Right cardiac atrium (tissue), 5 donors: ENCODE data around the gene NRM. TPM values are rescaled to one million over a fixed set of nuclear protein-coding genes. Genes with fewer than 3 reads are reported as not detected.

ENCODE experiments used
- ATAC-seq, 2 donors: fragments of 200-7000 bp; cut with Tn5 transposase; one replicate each; pipeline versions ENCODE4 v1.8.0 to v1.9.1; 2020; ENCODE audit warnings: moderate library complexity in 2 of 2, mild to moderate bottlenecking in 1 of 2
- DNase-seq, 3 donors: peaks; one replicate each; pipeline ENCODE4 v3.0.0-alpha.2; 2020
- H3K27ac ChIP-seq: one replicate; pipeline ENCODE4 v1.5.1; 2013; ENCODE audit warnings: mild to moderate bottlenecking, low read length, control low read depth, moderate library complexity
- H3K27me3 ChIP-seq: one replicate; pipeline ENCODE4 v1.6.1; 2013; ENCODE audit not compliant: control insufficient read depth, insufficient read depth
- H3K4me1 ChIP-seq: one replicate; pipeline ENCODE4 v1.6.1; 2013; ENCODE audit warnings: low read length; ENCODE audit not compliant: control insufficient read depth, insufficient read depth
- H3K4me3 ChIP-seq: one replicate; pipeline ENCODE4 v1.5.1; 2013; ENCODE audit warnings: low read length, control low read depth
- H3K9me3 ChIP-seq: one replicate; pipeline ENCODE4 v1.6.1; 2013; ENCODE audit warnings: low read length; ENCODE audit not compliant: control insufficient read depth
- WGBS: extraction: QIAGEN DNeasy Blood & Tissue Kit; methylation state at CpG from one replicate; pipeline ENCODE4 v1.1.7; 2013; 5-methylcytosine and 5-hydroxymethylcytosine counted together
- intact Hi-C, 4 donors: fragments of 100-400 bp; cut with DNase I; formaldehyde crosslinking; loops; one replicate each; pipeline versions ENCODE4 v1.11.0 to v1.14.0; 2022 to 2023
- polyA plus RNA-seq: library from polyadenylated mRNA; stranded (reverse); fragments of 200-250 nt; gene quantifications from one replicate; pipeline ENCODE4 v1.2.3, GENCODE V29; 2013
- total RNA-seq, 4 donors: library from RNA; stranded (reverse); fragmentation: NEBNext Ultra II Directional; extraction: Animal tissue kit (Norgen Biotek cat#: 25700); gene quantifications; one replicate each; pipeline ENCODE4 v1.2.1, GENCODE V29; 2021
- donor health status: healthy with polysubstance abuse.
- donor health status: DM: no; HTN: yes; CAD: no.
- donor health status: DM: no; HTN: no; CAD: no.
- donor health status: DM: no; HTN: yes; CAD: no; lungs with severe emphysema.
- donor health status: DM: yes; HTN: yes; CAD: no.

The NRM gene
- total and polyA plus RNA-seq, 5 donors, result 2.5 to 5.8 (median 5.3) TPM

- H3K4me1 ChIP-seq, result no peaks in the 10 kb centered on the region
- no peak for DNase-seq
- no peak overlapping the region for H3K4me3 ChIP-seq
- H3K27ac ChIP-seq, result no peak overlapping the region
- no peaks in the 10 kb centered on the region for H3K9me3 ChIP-seq
- no peak for ATAC-seq
- H3K27me3 ChIP-seq, result no peaks in the 10 kb centered on the region
- intact Hi-C loops, result no loop called here
These were observed 33.3 kb downstream of the NRM start for GRCh38 chr6:30657454-30657853.

GRCh38 chr6:30656513-30656912 is 34.3 kb downstream of the NRM start:
- no peaks in the 10 kb centered on the region for H3K4me1 ChIP-seq
- no peaks in the 10 kb centered on the region for H3K9me3 ChIP-seq
- H3K27me3 ChIP-seq, result no peaks in the 10 kb centered on the region
- ATAC-seq, result no peak
- no peak overlapping the region for H3K27ac ChIP-seq
- intact Hi-C loops, result no loop called here
- peak in 1 of 3 donors; percentile 60 for DNase-seq
- 69% methylated on average over 7 of the region's 7 CpGs for WGBS
- H3K4me3 ChIP-seq, result no peak overlapping the region

DNA sequence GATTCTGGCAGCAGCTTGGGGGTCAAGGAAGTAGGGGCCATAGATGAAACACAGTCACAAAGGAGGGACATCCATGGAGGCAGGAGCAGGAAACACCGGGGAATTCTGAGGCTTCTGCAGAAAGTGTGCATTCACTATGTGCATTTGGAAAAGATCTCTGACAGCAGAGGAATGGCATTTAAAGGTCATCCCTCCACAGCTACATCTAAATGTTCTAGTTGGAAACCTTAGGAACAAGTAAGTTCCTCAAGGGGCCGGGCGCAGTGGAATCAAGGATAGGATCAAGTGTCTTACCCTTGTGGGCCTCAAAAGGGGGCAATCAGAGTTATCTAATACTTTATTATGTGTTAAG is 35.1 kb downstream of the NRM start:
- WGBS, result 95% methylated on average over 3 of the region's 3 CpGs
- ATAC-seq (no peak), DNase-seq (no peak)
- intact Hi-C loops, result no loop called here
- H3K4me3 ChIP-seq, result no peak overlapping the region
- H3K9me3 ChIP-seq, result no peaks in the 10 kb centered on the region
- H3K27ac ChIP-seq, result no peak overlapping the region
- H3K4me1 ChIP-seq, result no peaks in the 10 kb centered on the region
- H3K27me3 ChIP-seq, result no peaks in the 10 kb centered on the region

DNA sequence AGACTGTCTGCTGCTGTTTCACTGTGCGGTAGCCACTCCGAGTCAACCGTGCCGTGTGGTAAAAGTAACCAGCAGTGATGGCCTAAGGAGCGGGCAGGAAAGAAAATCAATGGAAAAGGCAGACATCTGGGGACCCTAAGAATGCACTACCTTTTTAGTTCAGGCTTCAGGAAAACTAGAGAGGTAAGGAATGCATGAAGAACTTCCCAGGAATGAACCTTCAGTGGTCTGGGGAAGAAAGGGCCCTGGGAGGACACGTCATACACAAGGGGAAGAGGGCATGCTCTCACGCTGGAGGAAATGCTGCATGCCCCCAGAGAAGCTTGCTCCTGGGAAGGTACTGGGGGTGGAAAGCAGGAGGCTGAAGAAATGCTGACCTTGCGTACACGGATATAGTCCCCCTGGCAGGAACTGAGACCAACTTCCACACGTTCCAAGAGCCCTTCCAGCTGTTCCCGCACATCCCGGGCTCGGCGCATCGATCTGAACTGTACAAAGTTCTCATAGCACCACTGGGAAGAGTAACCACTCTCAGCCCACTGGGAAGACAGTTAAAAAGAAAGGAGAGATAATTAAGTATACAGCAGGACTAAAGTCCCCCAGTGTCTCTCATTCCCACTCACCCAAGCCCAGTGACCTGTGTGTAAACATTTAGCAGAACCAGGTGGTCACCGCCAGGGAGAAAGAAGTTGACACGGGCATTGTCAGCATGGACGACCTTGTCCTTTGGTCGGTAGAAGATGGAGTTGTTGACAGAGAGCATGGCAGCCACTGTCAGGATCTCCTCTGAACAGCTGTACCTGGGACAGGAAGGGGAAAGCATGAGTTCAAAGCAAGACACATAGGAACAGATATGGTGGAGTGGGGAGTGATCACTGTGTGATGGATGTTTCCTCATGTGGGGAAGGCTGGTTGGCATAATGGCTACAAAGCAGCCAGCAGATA is 35.7 kb downstream of the NRM start:
- no peaks in the 10 kb centered on the region for H3K4me1 ChIP-seq
- 87% methylated on average over 19 of the region's 19 CpGs for WGBS
- no peak for ATAC-seq
- no peak overlapping the region for H3K27ac ChIP-seq
- H3K4me3 ChIP-seq, result no peak overlapping the region
- no peak for DNase-seq
- intact Hi-C loops, result no loop called here
- no peaks in the 10 kb centered on the region for H3K27me3 ChIP-seq
- H3K9me3 ChIP-seq, result no peaks in the 10 kb centered on the region

DNA sequence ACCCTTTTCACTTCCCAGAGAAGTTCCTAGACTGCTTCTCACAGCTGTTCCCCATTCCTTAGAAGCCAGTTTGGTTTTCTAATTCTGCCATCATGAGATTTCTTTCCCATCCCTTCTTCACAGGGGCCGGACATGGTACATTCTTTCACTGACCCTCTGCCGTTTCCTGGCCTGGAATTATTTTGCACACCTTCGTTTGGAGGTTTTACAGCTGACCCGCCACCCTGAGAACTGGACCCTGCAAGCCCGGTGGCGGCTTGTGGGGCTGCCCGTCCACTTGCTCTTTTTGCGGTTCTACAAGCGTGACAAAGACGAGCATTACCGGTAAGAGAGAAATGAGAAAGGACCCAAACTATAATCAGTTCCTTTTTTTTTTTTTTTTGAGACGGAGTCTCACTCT is 39.6 kb downstream of the NRM start:
- 90% methylated on average over 12 of the region's 12 CpGs for WGBS
- no peak for ATAC-seq

DNA sequence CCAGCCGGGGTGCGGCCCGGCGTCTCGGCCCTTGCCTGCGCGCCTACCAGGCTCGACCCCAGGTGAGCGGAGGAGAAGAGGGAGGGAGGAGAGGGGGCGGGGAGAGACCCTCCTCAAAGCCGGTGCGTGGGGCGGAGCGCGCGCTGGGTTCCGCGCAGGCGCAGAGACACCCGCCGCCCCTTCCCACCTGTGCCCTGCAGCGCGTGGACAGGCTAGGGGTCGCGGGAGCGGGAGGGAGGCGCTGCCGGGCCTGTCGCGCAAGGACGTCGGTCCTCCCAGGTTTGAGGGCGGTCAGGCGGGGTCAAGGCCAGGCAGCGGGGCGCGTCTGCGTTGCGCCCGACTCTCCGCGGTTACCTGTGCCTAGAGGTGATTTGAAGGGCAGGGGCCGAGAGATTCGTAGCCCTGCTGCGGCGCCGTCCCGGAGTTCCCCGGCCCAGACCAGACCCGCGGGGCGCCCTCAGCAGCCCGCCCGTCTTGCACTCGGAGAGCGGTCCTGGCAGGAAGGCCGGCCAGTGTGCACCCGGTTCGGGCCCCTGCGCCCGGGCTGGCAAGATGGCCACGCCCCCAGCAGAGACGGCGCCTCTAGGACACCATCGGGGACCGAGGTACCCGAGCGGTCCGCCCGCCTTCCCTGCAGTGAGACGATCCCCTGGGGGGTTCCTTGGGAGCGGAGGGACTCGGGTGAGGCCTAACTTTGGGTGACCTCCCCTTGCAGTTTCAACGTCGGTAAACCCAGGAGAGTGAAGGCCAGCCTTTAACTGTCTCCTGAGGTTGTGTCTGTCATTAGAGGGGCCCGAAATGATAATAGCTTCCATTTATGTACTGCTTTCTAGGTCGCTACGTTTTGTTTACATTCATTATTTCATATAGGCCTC is 43.3 kb downstream of the NRM start:
- DNase-seq (peak; percentile 79 to 91 (median 91)), ATAC-seq (peak; percentile 86 to 87)
- Histone ChIP-seq H3K9me3 (no peaks in the 10 kb centered on the region), H3K4me3 (peak overlapping the region; percentile 73), H3K4me1 (no peaks in the 10 kb centered on the region), H3K27ac (peak overlapping the region; percentile 81), H3K27me3 (no peaks in the 10 kb centered on the region)
- WGBS, result under 1% methylated on average over 78 of the region's 78 CpGs
- intact Hi-C loops, result no loop called here

More for the DNA sequence above, 39.6 kb downstream of the NRM start:
- H3K27ac ChIP-seq, result no peak overlapping the region
- no peak for DNase-seq
- no peaks in the 10 kb centered on the region for H3K9me3 ChIP-seq
- no peak overlapping the region for H3K4me3 ChIP-seq
- intact Hi-C loops, result no loop called here
- no peaks in the 10 kb centered on the region for H3K27me3 ChIP-seq
- no peaks in the 10 kb centered on the region for H3K4me1 ChIP-seq

- WGBS, result 10% methylated on average over 37 of the region's 37 CpGs
- H3K27me3 ChIP-seq, result no peaks in the 10 kb centered on the region
- H3K9me3 ChIP-seq, result no peaks in the 10 kb centered on the region
- peak within 1 kb of the TSS; percentile 81 for H3K27ac ChIP-seq
- H3K4me3 ChIP-seq, result peak within 1 kb of the TSS; percentile 73
- ATAC-seq (peak; percentile 91 to 92), DNase-seq (peak; percentile 96 to 98 (median 98))
- H3K4me1 ChIP-seq, result no peaks in the 10 kb centered on the region
- intact Hi-C loops, result no loop called here
These were observed 44.1 kb downstream of the NRM start, which contains the start of gene C6orf136 for GRCh38 chr6:30646450-30647241. C6orf136 (plus strand) TSS chr6:30647133; CDS start chr6:30647232, 99 bp downstream.

GRCh38 chr6:30645989-30646388 is 44.8 kb downstream of the NRM start:
- 71% methylated on average over 1 of the region's 1 CpG for WGBS
- intact Hi-C loops, result no loop called here
- no peak overlapping the region for H3K27ac ChIP-seq
- DNase-seq, result no peak
- no peak overlapping the region for H3K4me3 ChIP-seq
- H3K4me1 ChIP-seq, result no peaks in the 10 kb centered on the region
- no peaks in the 10 kb centered on the region for H3K27me3 ChIP-seq
- ATAC-seq, result no peak
- H3K9me3 ChIP-seq, result no peaks in the 10 kb centered on the region

DNA sequence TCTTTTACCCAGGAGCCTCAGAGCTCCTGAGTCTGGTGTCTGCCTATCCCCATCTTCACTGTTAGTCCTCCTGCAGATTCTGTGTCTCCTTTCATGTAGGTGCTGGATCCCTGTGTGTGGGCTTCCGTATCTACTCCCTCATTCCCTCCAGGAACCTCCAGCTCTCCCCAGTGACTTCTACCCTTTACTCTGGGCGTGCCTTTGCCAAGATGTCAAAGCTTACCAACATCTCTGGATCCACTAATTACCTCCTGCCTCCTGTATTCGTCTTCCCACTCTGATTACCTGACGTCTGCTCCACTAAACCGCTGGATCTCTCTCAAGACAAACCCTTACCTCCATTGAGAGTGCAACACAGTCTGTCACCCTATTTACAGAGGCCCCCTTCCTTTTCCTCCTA is 46.0 kb downstream of the NRM start:
- WGBS, result 82% methylated on average over 5 of the region's 5 CpGs
- no peaks in the 10 kb centered on the region for H3K27me3 ChIP-seq
- H3K4me3 ChIP-seq, result no peak overlapping the region
- no peaks in the 10 kb centered on the region for H3K9me3 ChIP-seq
- no peak for DNase-seq
- no peak overlapping the region for H3K27ac ChIP-seq
- intact Hi-C loops, result no loop called here
- ATAC-seq, result no peak
- no peaks in the 10 kb centered on the region for H3K4me1 ChIP-seq

DNA sequence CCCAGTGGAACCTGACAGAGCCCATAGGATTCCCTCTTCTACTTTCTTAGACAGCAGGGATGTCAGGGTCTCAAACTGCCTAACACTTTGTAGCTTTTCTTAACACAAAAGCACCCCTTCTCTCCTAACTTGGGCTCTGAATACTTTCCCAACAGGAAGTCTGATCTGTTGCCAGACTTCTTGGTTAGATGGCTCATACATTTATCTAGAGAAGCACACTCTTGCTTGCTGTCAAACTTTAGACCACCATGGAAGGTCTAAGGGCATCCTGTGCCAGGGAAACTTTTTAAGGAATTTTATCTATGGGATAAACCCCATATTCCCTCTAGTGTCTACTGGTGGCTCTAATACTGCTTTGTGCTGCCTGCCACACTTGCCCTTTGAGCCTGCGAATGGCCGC is 47.1 kb downstream of the NRM start:
- ATAC-seq (no peak), DNase-seq (no peak)
- H3K27me3 ChIP-seq, result no peaks in the 10 kb centered on the region
- 100% methylated on average over 2 of the region's 2 CpGs for WGBS
- H3K27ac ChIP-seq, result no peak overlapping the region
- no peaks in the 10 kb centered on the region for H3K9me3 ChIP-seq
- H3K4me3 ChIP-seq, result no peak overlapping the region
- intact Hi-C loops, result no loop called here
- no peaks in the 10 kb centered on the region for H3K4me1 ChIP-seq
